ENCODE data around the gene RASSF3.

- TF ChIP-seq EZH2phosphoT487 (IDR thresholded peaks at IDR 0.05; ENCODE audit: unreplicated experiment) (no peak), CTCF (conservative IDR thresholded peaks at IDR 0.05; ENCODE audit: low read depth in 2 of 2) (no peak), EZH2 (IDR thresholded peaks at IDR 0.05; ENCODE audit: low read depth, unreplicated experiment) (no peak), REST (IDR thresholded peaks at IDR 0.05; ENCODE audit: unreplicated experiment) (no peak), ETS1 (IDR thresholded peaks at IDR 0.05) (no peak), POLR2AphosphoS5 (IDR thresholded peaks at IDR 0.05; ENCODE audit: low read depth) (no peak), CREB1 (CRISPR knock-in tag; IDR thresholded peaks at IDR 0.05; ENCODE audit: low read depth) (no peak), ZNF462 (CRISPR knock-in tag; IDR thresholded peaks at IDR 0.05) (no peak), ZNF114 (CRISPR knock-in tag; IDR thresholded peaks at IDR 0.05) (no peak), JUNB (IDR thresholded peaks at IDR 0.05; ENCODE audit: unreplicated experiment) (no peak), ZNF331 (CRISPR knock-in tag; IDR thresholded peaks at IDR 0.05; ENCODE audit: low read depth) (no peak), NANOG (IDR thresholded peaks at IDR 0.05; ENCODE audit: borderline replicate concordance) (no peak), STAT1 (IDR thresholded peaks at IDR 0.05; ENCODE audit: unreplicated experiment) (no peak)
These were observed 29.6 kb upstream of the RASSF3 start for GRCh38 chr12:64580681-64581080.
